HG02759 (cell line): ENCODE data around the gene EDIL3.
"Not testable (repeated sequence)": the region's sequence is repeated elsewhere in the genome, so short reads cannot be mapped to it uniquely, and the experiment has no call there.

ENCODE experiments used
- ATAC-seq: cut with Tn5 transposase; IDR thresholded peaks from one replicate; pipeline ENCODE4 v1.9.1; 2021; ENCODE audit warnings: mild to moderate bottlenecking, moderate library complexity; ENCODE audit not compliant: unreplicated experiment

The EDIL3 gene

GRCh38 chr5:84379749-84380148, 4.9 kb downstream of the EDIL3 start:
- no peak for ATAC-seq

- ATAC-seq: no peak
Observed at GRCh38 chr5:84378961-84379360, 5.7 kb downstream of the EDIL3 start.

- no peak for ATAC-seq
Observed at GRCh38 chr5:84378420-84378819, 6.3 kb downstream of the EDIL3 start.

- no peak for ATAC-seq
Observed at GRCh38 chr5:84376346-84376745, 8.3 kb downstream of the EDIL3 start.

GRCh38 chr5:84374568-84374967, 10.1 kb downstream of the EDIL3 start:
- no peak for ATAC-seq

GRCh38 chr5:84373506-84373905, 11.2 kb downstream of the EDIL3 start:
- no peak for ATAC-seq

- ATAC-seq: no peak
Observed at GRCh38 chr5:84372066-84372695, 12.5 kb downstream of the EDIL3 start.

- ATAC-seq: no peak
Observed at GRCh38 chr5:84370176-84370575, 14.5 kb downstream of the EDIL3 start.

GRCh38 chr5:84364043-84364442, 20.6 kb downstream of the EDIL3 start:
- ATAC-seq: no peak

GRCh38 chr5:84362061-84362720, 22.5 kb downstream of the EDIL3 start:
- no peak for ATAC-seq

- no peak for ATAC-seq
Observed at GRCh38 chr5:84361572-84361971, 23.1 kb downstream of the EDIL3 start.

- no peak for ATAC-seq
Observed at GRCh38 chr5:84360056-84360455, 24.6 kb downstream of the EDIL3 start.

GRCh38 chr5:84354101-84354500, 30.6 kb downstream of the EDIL3 start:
- ATAC-seq: no peak

- no peak for ATAC-seq
Observed at GRCh38 chr5:84344788-84345187, 39.9 kb downstream of the EDIL3 start.

GRCh38 chr5:84343171-84343570, 41.5 kb downstream of the EDIL3 start:
- no peak for ATAC-seq

- no peak for ATAC-seq
Observed at GRCh38 chr5:84332106-84332505, 52.6 kb downstream of the EDIL3 start.

GRCh38 chr5:84327591-84327990, 57.1 kb downstream of the EDIL3 start:
- no peak for ATAC-seq

- ATAC-seq: no peak
Observed at GRCh38 chr5:84322646-84323045, 62.0 kb downstream of the EDIL3 start.

- not testable (repeated sequence) for ATAC-seq
Observed at GRCh38 chr5:84317826-84318225, 66.9 kb downstream of the EDIL3 start.

GRCh38 chr5:84312280-84312679, 72.4 kb downstream of the EDIL3 start:
- ATAC-seq: not testable (repeated sequence)

- not testable (repeated sequence) for ATAC-seq
Observed at GRCh38 chr5:84309850-84310249, 74.8 kb downstream of the EDIL3 start.

GRCh38 chr5:84306601-84307000, 78.1 kb downstream of the EDIL3 start:
- no peak for ATAC-seq

- ATAC-seq: no peak
Observed at GRCh38 chr5:84304599-84304998, 80.1 kb downstream of the EDIL3 start.
